Liver (tissue), 9 donors: ENCODE measurements around the gene UFM1. TPM values are rescaled to one million over a fixed set of nuclear protein-coding genes. Genes with fewer than 3 reads are reported as not detected.

Experiments used
- DNase-seq: peaks from one replicate; pipeline ENCODE4 v3.0.0-alpha.2; 2017; ENCODE audit warnings: low spot score
- H3K27ac ChIP-seq, 2 donors: one replicate each; pipeline ENCODE4 v1.7.0; 2013; ENCODE audit warnings: inconsistent platforms in 2 of 2, low read length in 2 of 2, control low read depth in 1 of 2, low read depth in 1 of 2, mild to moderate bottlenecking in 1 of 2
- H3K27me3 ChIP-seq, 4 donors: one replicate each; pipeline versions ENCODE4 v1.6.1 to v1.7.0; 2013; ENCODE audit warnings: low read length in 3 of 4, inconsistent platforms in 1 of 4, mild to moderate bottlenecking in 1 of 4, moderate library complexity in 1 of 4; ENCODE audit not compliant: control insufficient read depth in 4 of 4, insufficient read depth in 4 of 4
- H3K36me3 ChIP-seq, 4 donors: one replicate each; pipeline versions ENCODE4 v1.6.1 to v1.7.0; 2013; ENCODE audit warnings: low read length in 3 of 4, mild to moderate bottlenecking in 3 of 4, low read depth in 1 of 4, moderate library complexity in 1 of 4; ENCODE audit not compliant: control insufficient read depth in 4 of 4, insufficient read depth in 3 of 4
- H3K4me1 ChIP-seq, 4 donors: one replicate each; pipeline versions ENCODE4 v1.6.1 to v1.7.0; 2013; ENCODE audit warnings: low read length in 3 of 4, mild to moderate bottlenecking in 3 of 4, moderate library complexity in 1 of 4; ENCODE audit not compliant: control insufficient read depth in 4 of 4, insufficient read depth in 4 of 4
- H3K4me3 ChIP-seq, 3 donors: one replicate each; pipeline versions ENCODE4 v1.6.1 to v1.7.0; 2013; ENCODE audit warnings: low read length in 3 of 3, control low read depth in 1 of 3, low read depth in 1 of 3, mild to moderate bottlenecking in 1 of 3
- H3K9ac ChIP-seq, 2 donors: one replicate each; pipeline ENCODE4 v1.7.0; 2013; ENCODE audit warnings: low read length in 2 of 2, mild to moderate bottlenecking in 2 of 2, moderate library complexity in 2 of 2, control low read depth in 1 of 2, low read depth in 1 of 2
- H3K9me3 ChIP-seq, 4 donors: one replicate each; pipeline versions ENCODE4 v1.6.1 to v1.7.0; 2013; ENCODE audit warnings: low read length in 3 of 4; ENCODE audit not compliant: control insufficient read depth in 4 of 4
- EGR1 ChIP-seq, 2 donors: IDR thresholded peaks; 2 replicates each; pipeline ENCODE4 v1.6.1; 2016 to 2018; ENCODE audit warnings: antibody characterized with exemption in 2 of 2, low read depth in 2 of 2
- FOXA1 ChIP-seq: IDR thresholded peaks from 2 replicates; pipeline ENCODE4 v1.6.1; 2016; ENCODE audit warnings: antibody characterized with exemption
- FOXA2 ChIP-seq: IDR thresholded peaks from 2 replicates; pipeline ENCODE4 v1.6.1; 2016; ENCODE audit warnings: antibody characterized with exemption
- HNF4A ChIP-seq, 2 donors: conservative IDR thresholded peaks; 2 replicates each; pipeline ENCODE4 v1.6.1; 2016; ENCODE audit warnings: antibody characterized with exemption in 2 of 2, mild to moderate bottlenecking in 2 of 2
- HNF4G ChIP-seq: IDR thresholded peaks from 2 replicates; pipeline ENCODE4 v1.6.1; 2016; ENCODE audit warnings: antibody characterized with exemption
- JUND ChIP-seq, 2 donors: IDR thresholded peaks; 2 replicates each; pipeline ENCODE4 v1.6.1; 2016; ENCODE audit warnings: antibody characterized with exemption in 2 of 2
- NR2F2 ChIP-seq: IDR thresholded peaks from 2 replicates; pipeline ENCODE4 v1.6.1; 2016; ENCODE audit warnings: antibody characterized with exemption
- RXRA ChIP-seq, 2 donors: IDR thresholded peaks; 2 replicates each; pipeline ENCODE4 v1.6.1; 2017 to 2018; ENCODE audit warnings: antibody characterized with exemption in 2 of 2, mild to moderate bottlenecking in 1 of 2
- SP1 ChIP-seq: IDR thresholded peaks from 2 replicates; pipeline ENCODE4 v1.6.1; 2018; ENCODE audit warnings: antibody characterized with exemption, mild to moderate bottlenecking
- TAF1 ChIP-seq: conservative IDR thresholded peaks from 2 replicates; pipeline ENCODE4 v1.6.1; 2016; ENCODE audit warnings: antibody characterized with exemption, mild to moderate bottlenecking
- YY1 ChIP-seq: IDR thresholded peaks from 2 replicates; pipeline ENCODE4 v1.6.1; 2016; ENCODE audit warnings: antibody characterized with exemption, mild to moderate bottlenecking
- WGBS: extraction: QIAGEN DNeasy Blood & Tissue Kit; methylation state at CpG from one replicate; pipeline ENCODE4 v1.1.7; 2013; 5-methylcytosine and 5-hydroxymethylcytosine counted together
- polyA plus RNA-seq, 2 donors: library from polyadenylated mRNA; stranded (reverse) in 1 of 2; unstranded in 1 of 2; fragments of 200-250 nt in 1 of 2; fragments of >200 nt in 1 of 2; fragmentation: Nextera tagmentation in 1 of 2; extraction: Ambion mirVana in 1 of 2; gene quantifications; one replicate each; pipeline versions ENCODE4 v1.2.1 to v1.2.3, GENCODE V29; 2013 to 2015
- total RNA-seq, 2 donors: library from RNA; depleted of rRNA; stranded (reverse); fragments of >200 nt; gene quantifications; one replicate each; pipeline ENCODE4 v1.2.3, GENCODE V29; 2014
- TF ChIP-seq, protein P1 (sequence below): fragments of 150-350 bp; IDR thresholded peaks from 2 replicates; pipeline ENCODE4 v1.5.1; 2017; ENCODE audit warnings: improper control_type of control experiment, low read depth, low read length; ENCODE audit not compliant: missing input control
- TF ChIP-seq, protein P2 (sequence below): IDR thresholded peaks from 2 replicates; pipeline ENCODE4 v1.6.1; 2016; ENCODE audit warnings: antibody characterized with exemption
- TF ChIP-seq, protein P3 (sequence below): IDR thresholded peaks from 2 replicates; pipeline ENCODE4 v1.6.1; 2016; ENCODE audit warnings: antibody characterized with exemption
- TF ChIP-seq, protein P4 (sequence below): IDR thresholded peaks from 2 replicates; pipeline ENCODE4 v1.6.1; 2016; ENCODE audit warnings: antibody characterized with exemption
- donor health status: healthy.
- donor health status: healthy.
- donor health status: healthy.
- donor health status: healthy.
- donor health status: healthy.

The UFM1 gene
- total and polyA plus RNA-seq, 4 donors = 24.3 to 45.7 (median 32.4) TPM

DNA sequence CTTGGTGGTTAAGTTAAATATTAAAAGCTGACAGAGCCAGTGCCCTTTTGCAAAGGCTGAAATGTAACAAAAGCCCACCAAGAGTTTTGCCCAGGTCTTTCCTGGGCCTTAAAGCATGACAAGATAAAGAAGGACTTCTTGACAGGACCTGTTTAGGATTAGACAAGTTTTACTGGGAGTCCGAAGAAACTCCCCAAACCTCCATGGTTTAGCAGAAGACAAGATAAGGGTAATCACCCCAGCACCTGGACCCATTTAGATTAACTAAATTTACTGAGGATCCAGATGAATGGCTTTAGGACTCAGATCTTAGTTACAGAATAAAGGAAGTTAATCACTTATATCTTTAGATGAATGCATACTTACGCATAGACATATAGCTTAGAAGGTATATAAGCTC is 14.8 kb upstream of the UFM1 start:
- WGBS = 97% methylated on average over 2 of the region's 2 CpGs
- Histone ChIP-seq H3K27me3 (no peaks in the 10 kb centered on the region), H3K9ac (no peak overlapping the region)

GRCh38 chr13:38338089-38338488 is 11.6 kb upstream of the UFM1 start:
- 97% methylated on average over 2 of the region's 2 CpGs for WGBS
- no peak for DNase-seq
- Histone ChIP-seq H3K4me3 (no peak overlapping the region), H3K9ac (no peak overlapping the region), H3K9me3 (no peaks in the 10 kb centered on the region), H3K27ac (no peak overlapping the region), H3K27me3 (no peaks in the 10 kb centered on the region), H3K36me3 (no peaks in the 10 kb centered on the region), H3K4me1 (no peaks in the 10 kb centered on the region)
- TF ChIP-seq FOXA1 (no peak), SP1 (no peak), FOXA2 (no peak), RXRA (IDR thresholded peaks at IDR 0.05) (no peak), HNF4A (conservative IDR thresholded peaks at IDR 0.05) (no peak), HNF4G (no peak), JUND (IDR thresholded peaks at IDR 0.05) (no peak), YY1 (no peak), NR2F2 (no peak)
- TF ChIP-seq, protein P1, sequence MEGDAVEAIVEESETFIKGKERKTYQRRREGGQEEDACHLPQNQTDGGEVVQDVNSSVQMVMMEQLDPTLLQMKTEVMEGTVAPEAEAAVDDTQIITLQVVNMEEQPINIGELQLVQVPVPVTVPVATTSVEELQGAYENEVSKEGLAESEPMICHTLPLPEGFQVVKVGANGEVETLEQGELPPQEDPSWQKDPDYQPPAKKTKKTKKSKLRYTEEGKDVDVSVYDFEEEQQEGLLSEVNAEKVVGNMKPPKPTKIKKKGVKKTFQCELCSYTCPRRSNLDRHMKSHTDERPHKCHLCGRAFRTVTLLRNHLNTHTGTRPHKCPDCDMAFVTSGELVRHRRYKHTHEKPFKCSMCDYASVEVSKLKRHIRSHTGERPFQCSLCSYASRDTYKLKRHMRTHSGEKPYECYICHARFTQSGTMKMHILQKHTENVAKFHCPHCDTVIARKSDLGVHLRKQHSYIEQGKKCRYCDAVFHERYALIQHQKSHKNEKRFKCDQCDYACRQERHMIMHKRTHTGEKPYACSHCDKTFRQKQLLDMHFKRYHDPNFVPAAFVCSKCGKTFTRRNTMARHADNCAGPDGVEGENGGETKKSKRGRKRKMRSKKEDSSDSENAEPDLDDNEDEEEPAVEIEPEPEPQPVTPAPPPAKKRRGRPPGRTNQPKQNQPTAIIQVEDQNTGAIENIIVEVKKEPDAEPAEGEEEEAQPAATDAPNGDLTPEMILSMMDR = no peak
- TF ChIP-seq, protein P2, sequence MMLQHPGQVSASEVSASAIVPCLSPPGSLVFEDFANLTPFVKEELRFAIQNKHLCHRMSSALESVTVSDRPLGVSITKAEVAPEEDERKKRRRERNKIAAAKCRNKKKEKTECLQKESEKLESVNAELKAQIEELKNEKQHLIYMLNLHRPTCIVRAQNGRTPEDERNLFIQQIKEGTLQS = no peak

More for the DNA sequence above, 14.8 kb upstream of the UFM1 start:
- Histone ChIP-seq H3K9me3 (no peaks in the 10 kb centered on the region), H3K4me3 (no peak overlapping the region), H3K27ac (no peak overlapping the region), H3K36me3 (no peaks in the 10 kb centered on the region), H3K4me1 (no peaks in the 10 kb centered on the region)
- TF ChIP-seq, protein P1 = no peak
- TF ChIP-seq TAF1 (no peak), JUND (IDR thresholded peaks at IDR 0.05) (no peak), EGR1 (IDR thresholded peaks at IDR 0.05; ENCODE audit: low read depth in 2 of 2) (no peak), YY1 (no peak), FOXA2 (no peak)
- TF ChIP-seq, protein P2 = no peak
- TF ChIP-seq, protein P3, sequence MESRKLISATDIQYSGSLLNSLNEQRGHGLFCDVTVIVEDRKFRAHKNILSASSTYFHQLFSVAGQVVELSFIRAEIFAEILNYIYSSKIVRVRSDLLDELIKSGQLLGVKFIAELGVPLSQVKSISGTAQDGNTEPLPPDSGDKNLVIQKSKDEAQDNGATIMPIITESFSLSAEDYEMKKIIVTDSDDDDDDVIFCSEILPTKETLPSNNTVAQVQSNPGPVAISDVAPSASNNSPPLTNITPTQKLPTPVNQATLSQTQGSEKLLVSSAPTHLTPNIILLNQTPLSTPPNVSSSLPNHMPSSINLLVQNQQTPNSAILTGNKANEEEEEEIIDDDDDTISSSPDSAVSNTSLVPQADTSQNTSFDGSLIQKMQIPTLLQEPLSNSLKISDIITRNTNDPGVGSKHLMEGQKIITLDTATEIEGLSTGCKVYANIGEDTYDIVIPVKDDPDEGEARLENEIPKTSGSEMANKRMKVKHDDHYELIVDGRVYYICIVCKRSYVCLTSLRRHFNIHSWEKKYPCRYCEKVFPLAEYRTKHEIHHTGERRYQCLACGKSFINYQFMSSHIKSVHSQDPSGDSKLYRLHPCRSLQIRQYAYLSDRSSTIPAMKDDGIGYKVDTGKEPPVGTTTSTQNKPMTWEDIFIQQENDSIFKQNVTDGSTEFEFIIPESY = no peak
- TF ChIP-seq, protein P4, sequence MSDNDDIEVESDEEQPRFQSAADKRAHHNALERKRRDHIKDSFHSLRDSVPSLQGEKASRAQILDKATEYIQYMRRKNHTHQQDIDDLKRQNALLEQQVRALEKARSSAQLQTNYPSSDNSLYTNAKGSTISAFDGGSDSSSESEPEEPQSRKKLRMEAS = no peak
- no peak for DNase-seq
